Measurements from ENCODE around the gene METTL3.

METTL3 gene

GRCh38 chr14:21476523-21476924 is 34.6 kb downstream of the METTL3 start:
- peak; percentile 88 for DNase-seq
- peak; percentile 51 for ATAC-seq

DNA sequence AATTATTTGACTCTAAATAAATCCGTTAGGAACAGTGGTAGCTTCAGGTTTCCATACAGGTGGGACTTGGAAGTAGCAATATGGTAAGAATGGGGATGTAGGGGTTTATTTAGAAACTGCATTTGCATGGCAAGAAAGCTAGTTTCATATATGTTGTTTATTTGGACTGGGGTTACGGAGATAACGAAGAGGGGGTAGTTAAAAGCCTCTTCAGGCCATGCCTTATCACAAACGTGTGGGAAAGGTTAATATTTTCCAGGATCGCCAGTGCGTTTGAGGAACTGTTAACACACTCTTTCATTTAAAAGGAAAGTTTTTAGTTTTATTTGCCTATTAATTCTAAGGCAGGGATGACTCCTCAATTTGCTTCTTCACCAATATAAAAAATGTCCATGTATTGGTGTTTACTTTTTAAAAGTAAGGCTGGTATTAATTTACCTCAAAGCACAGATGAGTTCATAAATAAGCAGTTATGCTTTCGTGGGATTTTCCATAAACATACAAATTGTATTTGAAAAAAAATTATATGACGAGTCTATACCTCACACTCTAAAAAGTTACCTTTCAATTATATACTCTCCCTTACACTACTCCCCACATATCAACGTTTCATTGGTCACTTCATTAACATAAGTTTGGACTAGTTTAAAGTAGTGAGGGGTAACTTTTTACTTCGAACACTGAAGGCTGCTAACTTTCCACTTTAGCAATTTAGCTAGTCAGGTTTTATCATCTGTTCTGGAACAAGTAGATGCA is 35.2 kb downstream of the METTL3 start:
- DNase-seq, result no peak
- ATAC-seq, result no peak

DNA sequence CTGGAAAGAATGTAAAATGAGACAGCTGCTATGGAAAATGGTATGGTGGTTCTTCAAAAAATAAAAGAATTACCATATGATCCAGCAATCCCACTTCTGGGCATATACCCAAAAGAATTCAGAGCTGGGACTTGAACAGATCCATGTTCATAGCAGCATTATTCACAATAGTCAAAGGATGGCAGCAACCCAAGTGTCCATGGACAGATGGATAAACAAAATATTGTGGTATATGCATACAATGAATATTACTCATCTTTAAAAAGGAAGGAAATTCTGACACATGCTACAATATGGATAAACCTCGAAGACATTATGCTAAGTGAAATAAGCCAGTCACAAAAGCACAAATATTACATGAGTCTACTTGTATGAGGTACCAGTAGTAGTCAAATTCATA is 43.5 kb downstream of the METTL3 start:
- DNase-seq, result no peak
- peak; percentile 32 for ATAC-seq

DNA sequence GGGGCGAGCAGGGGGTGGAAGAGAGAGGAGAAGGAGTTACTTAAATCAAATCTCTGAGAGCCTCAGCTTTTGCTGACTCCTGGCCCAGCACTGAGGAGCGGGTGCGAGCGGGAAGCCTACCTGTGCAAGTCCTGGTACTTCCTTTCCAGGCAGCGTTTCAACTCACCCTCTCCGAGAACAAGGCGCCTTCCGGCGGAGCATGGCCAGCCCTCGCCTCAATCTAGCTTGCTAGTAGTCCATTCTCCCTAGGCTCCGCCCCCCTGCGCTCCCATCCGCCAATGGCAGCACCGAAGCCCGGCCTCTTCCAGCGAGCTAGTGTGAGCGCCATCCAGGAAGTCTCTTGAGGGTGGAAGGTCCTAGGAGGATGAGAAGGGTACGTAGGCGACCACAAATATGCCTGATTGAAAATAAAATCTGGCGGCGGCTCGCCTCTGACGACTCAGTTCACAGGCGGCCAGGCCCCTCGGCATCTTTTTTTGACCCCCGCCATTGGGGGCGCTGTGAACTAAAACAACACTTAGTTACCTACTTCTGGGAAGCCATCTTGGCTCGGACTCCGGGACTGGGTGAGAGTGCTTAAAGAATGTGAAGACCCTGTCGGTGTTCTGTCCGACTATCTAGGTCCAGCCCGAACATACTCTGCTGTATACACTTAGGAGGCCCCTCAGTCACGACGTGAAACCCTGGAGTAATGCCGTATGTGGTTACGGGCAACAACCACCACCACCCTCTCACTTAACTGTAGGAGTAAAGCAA is 55.0 kb downstream of the METTL3 start, which contains the start of gene CHD8:
Gene CHD8 (minus strand): TSS at position 212 of the 756 bp plus-strand sequence. CDS start 24,480 bp downstream, outside the sequence.
- ATAC-seq (peak; percentile 99), DNase-seq (peak; percentile 98)

DNA sequence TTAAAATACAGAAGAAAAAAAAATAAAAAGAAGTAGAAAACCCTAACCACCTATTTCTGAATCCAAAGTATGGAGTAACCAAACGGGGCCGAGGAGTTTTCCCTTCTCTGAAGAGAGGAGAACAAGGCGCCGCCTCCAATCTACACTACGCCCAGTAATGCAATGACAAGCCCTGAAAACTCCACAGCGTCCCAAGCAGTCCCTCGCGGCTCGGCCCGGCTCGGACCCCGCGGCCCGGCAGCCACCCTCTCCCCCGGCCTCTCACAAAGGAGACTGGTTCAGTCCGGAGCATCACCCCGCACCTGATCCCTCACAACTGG is 55.6 kb downstream of the METTL3 start:
- no peak for DNase-seq
- ATAC-seq, result peak; percentile 12

DNA sequence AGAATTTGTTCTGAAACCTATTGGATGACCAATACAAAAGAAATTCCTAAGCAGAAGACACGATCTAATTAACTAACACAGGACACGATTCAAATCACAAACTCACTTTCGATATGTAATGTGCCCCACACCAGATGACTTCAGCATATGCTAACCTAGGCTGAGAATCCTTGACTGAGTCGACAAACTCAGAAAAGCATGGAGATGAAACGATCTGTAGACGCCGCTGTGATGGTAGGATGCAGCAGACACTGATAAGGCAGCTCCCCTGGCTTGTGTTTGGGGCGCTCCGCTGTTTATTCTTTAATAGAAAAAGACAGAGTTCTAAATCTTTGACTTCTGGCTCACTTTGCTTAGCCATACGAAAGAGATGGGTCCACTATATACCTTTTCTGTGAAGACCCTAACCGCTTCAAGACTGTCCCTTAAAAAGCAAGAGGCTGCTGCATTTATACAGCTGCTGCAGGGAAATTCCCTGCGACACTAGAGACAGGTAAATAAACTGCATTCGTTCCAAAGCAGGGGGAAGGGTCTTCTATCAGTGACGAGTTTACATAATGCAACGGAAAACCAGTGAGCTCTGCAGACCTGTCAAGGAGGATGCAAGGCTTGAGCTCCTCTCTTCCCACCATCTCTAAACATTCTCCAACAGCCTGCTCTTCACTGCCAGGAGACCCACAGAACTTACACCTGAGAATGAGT is 56.1 kb downstream of the METTL3 start:
- ATAC-seq, result no peak

DNA sequence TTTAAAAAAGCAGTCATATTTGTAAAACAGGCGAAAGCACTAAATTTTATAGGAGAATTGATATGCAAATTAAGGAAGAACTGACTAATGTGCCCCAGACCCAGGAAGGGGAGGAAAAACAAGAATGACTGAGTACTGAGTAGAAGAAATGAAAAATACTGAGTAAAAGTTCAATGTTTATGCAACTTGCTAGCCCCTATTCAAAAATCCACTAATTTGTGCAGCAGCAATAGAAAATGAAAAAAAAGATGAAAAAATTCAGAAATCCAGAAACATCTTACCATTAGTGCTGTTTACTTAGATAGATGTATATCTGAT is 61.3 kb downstream of the METTL3 start:
- ATAC-seq, result no peak
- DNase-seq, result no peak

More for the DNA sequence above, 56.1 kb downstream of the METTL3 start:
- no peak for DNase-seq
